Astrocyte (in vitro differentiated cells and primary cell): Measurements from ENCODE around the gene HSF4.

Source experiments
- CTCF ChIP-seq: IDR thresholded peaks from 2 replicates; pipeline ENCODE4 v1.5.1; 2011; ENCODE audit warnings: low read depth, mild to moderate bottlenecking, inconsistent platforms, low read length, moderate library complexity; ENCODE audit not compliant: insufficient read depth
- EZH2 ChIP-seq: IDR thresholded peaks from 2 replicates; pipeline ENCODE4 v1.6.1; 2012; ENCODE audit warnings: mild to moderate bottlenecking, low read length, inconsistent platforms; ENCODE audit not compliant: insufficient read depth

GRCh38 chr16:67149276-67150046 lies 15.1 kb upstream of the HSF4 start:
- no peak for TF ChIP-seq CTCF
- TF ChIP-seq EZH2, result no peak
